ENCODE measurements around the gene DNAH2.

DNA sequence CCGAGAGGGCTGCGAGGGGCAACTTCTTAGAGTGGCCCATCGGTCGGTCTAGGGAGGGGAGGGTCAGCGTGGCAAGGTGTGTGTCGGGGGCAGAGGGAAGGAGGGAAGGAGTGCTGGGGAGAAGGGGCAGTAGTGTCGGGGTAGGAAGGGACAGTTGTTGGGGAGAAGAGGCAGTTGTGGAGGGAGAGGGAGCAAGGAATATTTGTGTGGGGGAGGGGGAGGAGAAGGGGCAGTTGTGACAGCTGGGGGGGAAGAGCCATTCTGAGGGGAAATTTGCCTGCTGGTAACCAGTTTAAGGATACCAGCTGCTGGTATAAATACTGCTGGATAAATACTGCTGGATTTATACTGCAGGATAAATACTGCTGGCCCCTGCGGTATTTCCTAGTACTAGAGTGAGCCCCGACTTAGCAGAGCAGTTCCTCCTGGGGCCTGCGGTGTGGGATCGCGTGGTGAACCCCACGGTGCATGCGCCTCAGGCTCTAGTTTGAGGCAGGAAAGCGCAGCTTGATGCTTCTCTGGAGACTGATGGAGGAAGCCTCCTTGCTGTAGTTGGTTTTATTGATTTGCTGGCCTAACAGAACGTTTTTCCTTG is 309 bp downstream of the DNAH2 start:
- TF ChIP-seq, protein P1, sequence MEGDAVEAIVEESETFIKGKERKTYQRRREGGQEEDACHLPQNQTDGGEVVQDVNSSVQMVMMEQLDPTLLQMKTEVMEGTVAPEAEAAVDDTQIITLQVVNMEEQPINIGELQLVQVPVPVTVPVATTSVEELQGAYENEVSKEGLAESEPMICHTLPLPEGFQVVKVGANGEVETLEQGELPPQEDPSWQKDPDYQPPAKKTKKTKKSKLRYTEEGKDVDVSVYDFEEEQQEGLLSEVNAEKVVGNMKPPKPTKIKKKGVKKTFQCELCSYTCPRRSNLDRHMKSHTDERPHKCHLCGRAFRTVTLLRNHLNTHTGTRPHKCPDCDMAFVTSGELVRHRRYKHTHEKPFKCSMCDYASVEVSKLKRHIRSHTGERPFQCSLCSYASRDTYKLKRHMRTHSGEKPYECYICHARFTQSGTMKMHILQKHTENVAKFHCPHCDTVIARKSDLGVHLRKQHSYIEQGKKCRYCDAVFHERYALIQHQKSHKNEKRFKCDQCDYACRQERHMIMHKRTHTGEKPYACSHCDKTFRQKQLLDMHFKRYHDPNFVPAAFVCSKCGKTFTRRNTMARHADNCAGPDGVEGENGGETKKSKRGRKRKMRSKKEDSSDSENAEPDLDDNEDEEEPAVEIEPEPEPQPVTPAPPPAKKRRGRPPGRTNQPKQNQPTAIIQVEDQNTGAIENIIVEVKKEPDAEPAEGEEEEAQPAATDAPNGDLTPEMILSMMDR (IDR thresholded peaks at IDR 0.05; ENCODE audit: poor library complexity) = no peak
- TF ChIP-seq EZH2phosphoT487 (IDR thresholded peaks at IDR 0.05; ENCODE audit: low read depth, severe bottlenecking, unreplicated experiment) = no peak

Data from hepatocyte (in vitro differentiated cells).